HG02623 (cell line): ENCODE measurements around the gene PHOSPHO1.

Experiments
- ATAC-seq: cut with Tn5 transposase; IDR thresholded peaks from one replicate; pipeline ENCODE4 v1.9.1; 2021; ENCODE audit warnings: moderate library complexity; ENCODE audit not compliant: unreplicated experiment

Gene PHOSPHO1

GRCh38 chr17:49244839-49245238, 14.3 kb upstream of the PHOSPHO1 start:
- ATAC-seq: no peak

DNA sequence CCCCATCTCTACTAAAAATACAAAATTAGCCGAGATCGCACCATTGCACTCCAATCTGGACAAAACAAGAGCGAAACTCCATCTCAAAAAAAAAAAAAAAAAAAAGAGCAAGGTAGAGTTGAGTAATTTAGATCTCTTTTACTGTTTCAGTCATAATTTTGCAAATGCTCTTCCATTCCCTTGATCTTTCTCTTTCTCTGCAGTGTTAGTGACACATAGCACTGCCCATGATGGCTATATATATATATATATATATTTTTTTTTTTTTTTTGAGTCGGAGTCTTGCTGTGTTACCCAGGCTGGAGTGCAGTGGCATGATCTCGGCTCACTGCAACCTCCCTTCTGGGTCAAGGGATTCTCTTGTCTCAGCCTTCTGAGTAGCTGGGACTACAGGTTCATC, 12.2 kb upstream of the PHOSPHO1 start:
- no peak for ATAC-seq

DNA sequence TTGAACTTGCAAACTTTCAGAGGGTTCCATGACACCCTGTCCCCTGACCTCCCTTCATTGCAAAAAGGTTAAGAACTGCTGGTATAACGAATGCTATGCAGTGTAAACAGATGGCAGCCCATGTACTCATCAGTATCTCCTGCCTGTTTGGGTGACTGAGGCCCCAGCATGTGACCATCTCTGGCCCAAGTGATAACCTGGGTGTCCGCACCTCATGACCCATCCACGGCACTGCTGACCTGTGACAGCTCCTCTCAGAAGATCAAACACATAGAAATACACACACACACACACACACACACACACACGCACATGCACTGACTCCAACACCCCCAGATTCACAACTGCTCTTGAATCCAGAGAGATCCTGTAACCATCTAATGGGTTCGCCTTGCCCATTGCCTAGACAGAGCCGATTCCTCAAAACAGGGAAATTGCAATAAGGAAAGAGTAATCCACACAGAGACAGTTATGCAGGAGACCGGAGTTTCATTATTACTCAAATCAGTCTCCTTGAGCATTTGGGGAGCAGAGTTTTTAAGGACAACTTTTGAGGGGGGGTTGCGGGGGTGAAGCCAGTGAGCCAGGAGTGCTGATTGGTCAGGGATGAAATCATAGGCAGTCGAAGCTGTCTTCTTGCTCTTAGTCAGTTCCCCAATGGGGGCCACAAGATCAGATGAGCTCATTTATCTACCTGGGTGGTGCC, 11.3 kb upstream of the PHOSPHO1 start:
- ATAC-seq: no peak

DNA sequence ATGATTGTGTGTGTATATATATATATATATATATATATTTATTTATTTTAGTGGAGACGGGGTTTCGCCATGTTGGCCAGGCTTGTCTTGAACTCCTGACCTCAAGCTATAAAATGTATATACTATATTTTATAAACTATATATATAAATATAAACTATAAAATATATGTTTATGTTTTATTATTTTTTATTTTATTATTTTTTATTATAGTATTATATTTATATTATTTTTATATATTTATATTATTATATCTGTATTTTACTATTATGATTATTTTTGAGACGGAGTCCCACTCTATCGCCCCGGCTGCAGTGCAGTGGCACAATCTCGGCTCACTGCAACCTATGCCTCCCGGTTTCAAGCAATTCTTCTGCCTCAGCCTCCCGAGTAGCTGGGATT, 10.5 kb upstream of the PHOSPHO1 start:
- ATAC-seq: no peak

GRCh38 chr17:49240619-49241018, 10.0 kb upstream of the PHOSPHO1 start:
- ATAC-seq: no peak

DNA sequence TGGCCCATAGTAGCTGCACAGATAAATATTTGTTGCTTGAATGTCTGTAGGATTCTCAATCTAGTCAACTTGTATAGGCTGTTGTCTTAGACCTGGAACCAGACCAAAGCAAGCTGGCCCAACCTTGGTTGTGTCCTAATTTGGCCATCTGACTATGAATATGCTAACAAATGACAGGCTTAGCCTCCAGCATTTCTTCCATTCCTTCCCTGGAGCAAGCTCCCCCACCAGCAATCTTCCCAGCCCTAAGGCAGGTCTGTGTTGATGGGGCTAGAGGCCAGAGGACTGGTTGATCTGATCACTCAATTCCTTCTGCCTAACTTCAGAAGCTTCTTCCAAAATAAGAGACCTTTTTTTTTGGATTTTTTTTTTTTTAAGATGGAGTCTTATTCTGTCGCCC, 9.4 kb upstream of the PHOSPHO1 start:
- no peak for ATAC-seq

DNA sequence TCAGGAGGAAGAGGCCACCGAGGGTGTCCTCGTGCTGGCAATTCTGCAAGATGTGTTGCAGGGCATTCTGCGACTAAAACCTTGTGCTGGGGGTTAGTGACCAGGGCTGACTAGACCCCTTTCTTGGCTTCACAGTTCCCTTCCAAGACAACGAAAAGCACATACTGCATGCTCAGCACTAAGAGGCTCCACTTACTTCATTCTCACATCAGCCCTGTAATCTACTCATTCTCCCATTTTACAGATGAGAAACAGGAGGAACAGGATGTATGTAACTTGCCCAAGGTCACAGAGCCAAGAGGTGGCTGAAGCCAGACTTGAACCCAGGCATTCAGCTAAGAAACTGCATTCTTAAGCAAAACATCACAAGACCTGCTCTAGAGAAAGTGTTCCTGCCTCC, 5.3 kb upstream of the PHOSPHO1 start:
- ATAC-seq: no peak

GRCh38 chr17:49234509-49235080, 4.0 kb upstream of the PHOSPHO1 start:
- ATAC-seq: no peak

GRCh38 chr17:49231563-49231894, 942 bp upstream of the PHOSPHO1 start:
- no peak for ATAC-seq

DNA sequence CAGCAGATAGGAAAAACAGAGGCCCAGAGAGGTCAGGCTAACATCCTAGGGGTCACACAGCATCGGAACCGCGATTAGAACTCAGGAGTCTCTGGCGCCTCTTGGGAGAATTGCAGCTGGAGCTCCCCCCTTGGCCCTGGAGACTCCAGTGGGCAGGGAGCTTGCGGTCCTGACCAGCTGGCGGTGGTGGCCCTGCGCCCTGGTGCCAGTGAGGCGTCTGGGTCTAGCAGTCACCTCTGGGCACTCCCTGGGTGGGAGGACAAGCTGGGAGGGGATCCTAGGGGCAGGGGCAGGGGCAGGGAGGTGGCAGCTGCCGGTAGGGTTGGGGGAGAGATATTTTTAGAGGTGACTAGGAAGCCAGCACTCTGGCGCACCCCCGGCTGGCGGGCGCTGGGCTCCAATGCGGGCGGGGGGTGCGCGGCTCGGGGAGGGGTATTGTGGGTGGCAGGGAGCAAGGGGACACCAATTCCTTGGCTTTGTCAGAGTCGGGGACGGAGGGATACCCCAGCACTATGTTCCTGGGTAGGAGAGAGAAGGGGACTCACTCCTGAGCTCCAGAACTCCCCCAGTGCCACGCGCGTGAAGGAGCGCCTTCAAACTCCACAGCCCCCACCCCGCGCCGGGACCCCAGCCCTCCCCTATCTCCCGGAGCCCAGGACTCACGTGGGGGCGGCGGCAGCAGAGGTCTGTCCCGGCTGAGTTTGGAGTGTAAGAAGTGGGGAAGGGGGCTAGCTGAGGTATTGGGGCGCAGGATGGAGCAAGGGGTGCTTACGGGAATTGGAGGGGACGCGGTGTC, 584 bp downstream of the PHOSPHO1 start:
- ATAC-seq: no peak

GRCh38 chr17:49229076-49229804, 1.3 kb downstream of the PHOSPHO1 start:
- no peak for ATAC-seq

DNA sequence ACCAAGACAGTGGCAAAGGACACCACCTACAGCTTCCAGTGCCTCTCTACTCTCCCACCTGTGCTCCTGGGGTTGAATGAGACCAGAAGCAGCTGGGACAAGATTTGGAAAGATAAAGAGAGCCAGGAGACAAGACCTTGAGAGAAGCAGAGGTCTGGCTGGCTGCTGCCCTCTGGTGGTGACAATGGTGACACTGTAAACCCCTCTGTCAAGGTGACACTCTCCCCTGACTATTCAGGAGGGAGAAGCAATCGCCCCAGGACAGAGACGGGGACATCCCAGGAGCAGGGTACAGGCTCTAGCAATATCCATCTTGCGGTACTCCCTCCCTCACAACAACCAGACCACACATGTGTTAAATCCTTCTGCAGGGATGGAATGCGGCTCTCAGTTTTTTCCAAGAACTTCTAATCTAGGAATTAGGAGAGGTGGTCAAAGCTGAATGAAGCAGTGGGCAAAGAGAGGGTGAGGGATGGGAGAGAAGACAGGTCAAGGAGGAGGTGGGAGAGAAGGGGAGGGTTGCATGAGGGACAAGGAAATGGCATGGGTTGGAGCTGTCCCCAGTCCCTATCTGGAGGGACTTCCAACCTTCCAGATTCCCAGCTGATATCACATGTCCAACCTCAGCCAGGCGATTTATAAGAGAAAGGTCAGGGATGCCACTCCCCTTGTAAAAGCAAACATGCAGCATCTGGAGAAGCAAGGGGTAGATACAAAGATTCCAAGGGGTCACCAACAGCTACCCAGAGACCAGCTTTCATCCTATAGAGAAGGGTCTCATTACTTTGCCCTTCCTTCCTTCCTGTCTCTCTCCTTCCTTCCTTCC, 2.9 kb downstream of the PHOSPHO1 start:
- ATAC-seq: no peak

GRCh38 chr17:49226771-49227435, 3.7 kb downstream of the PHOSPHO1 start:
- no peak for ATAC-seq

GRCh38 chr17:49225554-49226236, 4.9 kb downstream of the PHOSPHO1 start:
- ATAC-seq: no peak

GRCh38 chr17:49224997-49225337, 5.6 kb downstream of the PHOSPHO1 start:
- no peak for ATAC-seq

DNA sequence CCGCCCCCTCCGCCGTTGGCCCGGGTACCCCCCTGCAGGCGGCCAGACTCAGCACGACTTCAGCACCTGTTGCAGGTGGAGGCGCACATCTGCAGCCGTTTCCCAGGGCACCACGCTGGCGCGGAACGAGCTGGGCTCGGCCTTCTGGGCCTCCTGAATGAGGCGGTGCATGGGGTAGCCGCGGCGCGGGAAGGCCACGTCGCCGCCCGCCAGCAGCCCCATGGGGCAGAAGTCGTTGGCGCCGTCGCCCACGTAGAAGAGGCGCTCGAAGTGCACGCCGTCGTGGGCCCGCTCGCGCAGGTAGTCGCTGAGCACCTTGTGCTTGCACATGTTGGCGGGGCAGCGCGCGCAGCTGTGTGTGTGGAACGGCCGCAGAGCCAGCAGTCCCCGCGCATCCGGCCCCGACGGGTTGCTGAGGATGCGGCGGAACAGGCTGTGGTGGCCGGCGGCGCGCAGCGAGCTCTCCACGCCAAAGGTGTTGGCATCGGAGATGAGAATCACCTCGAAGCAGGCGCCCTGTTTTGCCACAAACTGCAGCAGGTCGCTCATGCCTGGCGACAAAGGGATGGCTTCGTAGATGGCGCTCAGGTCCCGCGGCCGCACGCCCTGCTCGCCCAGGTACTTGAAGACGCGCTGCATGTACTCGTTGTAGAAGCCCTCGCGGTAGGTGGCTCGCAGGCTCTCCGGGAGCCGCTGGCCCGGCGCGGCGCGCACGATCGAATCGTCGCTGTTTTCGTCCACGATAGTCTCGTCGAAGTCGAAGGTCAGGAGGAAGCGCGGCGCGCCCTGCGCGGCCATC, 6.2 kb downstream of the PHOSPHO1 start:
- no peak for ATAC-seq

GRCh38 chr17:49223517-49224197, 6.9 kb downstream of the PHOSPHO1 start:
- no peak for ATAC-seq

- no peak for ATAC-seq
These were observed 7.4 kb downstream of the PHOSPHO1 start for GRCh38 chr17:49223168-49223516.
